K562 (cell line): ENCODE results near the gene TOR1AIP2. TPM values are rescaled to one million over a fixed set of nuclear protein-coding genes. Genes with fewer than 3 reads are reported as not detected.
A peak's percentile ranks its signal among the peaks of the same experiment; 100 is the strongest.

ENCODE experiments used
- ARID3A ChIP-seq: IDR thresholded peaks from 2 replicates; pipeline ENCODE4 v1.6.1; 2012; ENCODE audit warnings: low read depth, low read length, improper control_type of control experiment, borderline replicate concordance
- BRD4 ChIP-seq: fragments of 200-600 bp; sonication (generic); IDR thresholded peaks from 2 replicates; pipeline ENCODE4 v1.6.1; 2017; ENCODE audit warnings: inconsistent platforms
- CBX2 ChIP-seq: fragments of 200-600 bp; sonication (generic); IDR thresholded peaks from one replicate; pipeline ENCODE4 v1.6.1; 2012; ENCODE audit warnings: mild to moderate bottlenecking, low read length, inconsistent platforms; ENCODE audit not compliant: insufficient read depth, poor library complexity, severe bottlenecking
- ETS1 ChIP-seq: conservative IDR thresholded peaks from 2 replicates; pipeline ENCODE4 v1.6.1; 2011; ENCODE audit warnings: low read depth, mild to moderate bottlenecking, low read length; ENCODE audit not compliant: control insufficient read depth
- ETV5 ChIP-seq: sonication (generic); formaldehyde crosslinking; IDR thresholded peaks from 2 replicates; pipeline ENCODE4 v1.4.0; 2020; ENCODE audit warnings: low read depth, mild to moderate bottlenecking, missing genetic modification reagents
- FOS ChIP-seq: IDR thresholded peaks from 3 replicates; pipeline ENCODE4 v1.6.1; 2011; ENCODE audit not compliant: insufficient read length; ENCODE audit errors: extremely low read depth
- GATAD2B ChIP-seq: fragments of 450-650 bp; IDR thresholded peaks from 2 replicates; pipeline ENCODE4 v1.6.1; 2017; ENCODE audit warnings: mild to moderate bottlenecking, borderline replicate concordance
- HBP1 ChIP-seq: fragments of 450-650 bp; formaldehyde crosslinking; IDR thresholded peaks from 2 replicates; pipeline ENCODE4 v1.4.0; 2022; ENCODE audit warnings: missing genetic modification characterization
- NEUROD1 ChIP-seq: fragments of 150-350 bp; IDR thresholded peaks from 2 replicates; pipeline ENCODE4 v1.6.1; 2014; ENCODE audit warnings: borderline replicate concordance, low read length, low read depth; ENCODE audit not compliant: partially characterized antibody
- NR2C1 ChIP-seq, 2 experiments: fragments of 450-650 bp; IDR thresholded peaks; 2 replicates each; pipeline ENCODE4 v1.6.1; 2017; ENCODE audit warnings: mild to moderate bottlenecking in 2 of 2, antibody characterized with exemption in 1 of 2, inconsistent platforms in 1 of 2, missing compliant biosample characterization in 1 of 2, missing genetic modification characterization in 1 of 2
- PHF20 ChIP-seq: fragments of 450-650 bp; IDR thresholded peaks from 2 replicates; pipeline ENCODE4 v1.6.1; 2018; ENCODE audit not compliant: partially characterized antibody
- SMARCA5 ChIP-seq: fragments of 450-650 bp; IDR thresholded peaks from 2 replicates; pipeline ENCODE4 v1.6.1; 2016
- SNIP1 ChIP-seq: fragments of 450-650 bp; IDR thresholded peaks from 2 replicates; pipeline ENCODE4 v1.7.1; 2017; ENCODE audit warnings: low read depth, mild to moderate bottlenecking
- SP1 ChIP-seq: sonication (generic); formaldehyde crosslinking; IDR thresholded peaks from 2 replicates; pipeline ENCODE4 v1.8.1; 2022; ENCODE audit warnings: mild to moderate bottlenecking, missing genetic modification reagents
- TRIM28 ChIP-seq: fragments of 450-650 bp; IDR thresholded peaks from 2 replicates; pipeline ENCODE4 v1.6.1; 2017
- ZBTB1 ChIP-seq: sonication (generic); formaldehyde crosslinking; IDR thresholded peaks from 2 replicates; pipeline ENCODE4 v1.8.1; 2023; ENCODE audit warnings: missing genetic modification reagents, low read depth, mild to moderate bottlenecking, borderline replicate concordance
- ZNF133 ChIP-seq: fragments of 250-450 bp; sonication (Bioruptor Pico); IDR thresholded peaks from 2 replicates; pipeline ENCODE4 v1.4.0; 2020; ENCODE audit warnings: mild to moderate bottlenecking
- ZNF175 ChIP-seq: fragments of 200-800 bp; sonication (Bioruptor generic); IDR thresholded peaks from 2 replicates; pipeline ENCODE4 v1.6.1; 2016; ENCODE audit warnings: low read depth, mild to moderate bottlenecking, missing genetic modification characterization, missing compliant biosample characterization
- ZNF561 ChIP-seq: fragments of 450-650 bp; formaldehyde crosslinking; conservative IDR thresholded peaks from 2 replicates; pipeline ENCODE4 v1.4.0; 2020; ENCODE audit warnings: mild to moderate bottlenecking, moderate library complexity
- ZNF57 ChIP-seq: fragments of 450-650 bp; formaldehyde crosslinking; IDR thresholded peaks from 2 replicates; pipeline ENCODE4 v1.4.0; 2020; ENCODE audit warnings: mild to moderate bottlenecking, moderate library complexity
- ZNF830 ChIP-seq: fragments of 250-450 bp; sonication (Bioruptor Pico); IDR thresholded peaks from 2 replicates; pipeline ENCODE4 v1.5.0; 2021; ENCODE audit warnings: mild to moderate bottlenecking
- polyA plus RNA-seq, 8 experiments: library from polyadenylated mRNA; depleted of rRNA in 4 of 8; stranded (reverse) in 5 of 8; unstranded in 3 of 8; fragments of >200 nt; fragmentation: Nextera tagmentation in 2 of 8; fragmentation: Illumina TruSeq in 1 of 8; extraction: Ambion mirVana in 2 of 8; extraction: Trizol in 1 of 8; gene quantifications; 2 replicates each; pipeline versions ENCODE4 v1.2.1 to v1.2.3, GENCODE V29; 2011 to 2014; ENCODE audit warnings: inconsistent platforms in 1 of 8, missing spikeins in 1 of 8
- total RNA-seq, 7 experiments: library from RNA; depleted of rRNA in 6 of 7; stranded (reverse); fragments of >200 nt in 6 of 7; fragmentation: Illumina TruSeq in 2 of 7; extraction: Trizol in 2 of 7; gene quantifications; 2 replicates each; pipeline versions ENCODE4 v1.2.1 to v1.2.3, GENCODE V29; 2011 to 2021; ENCODE audit warnings: low replicate concordance in 1 of 7
- TF ChIP-seq, protein P1 (sequence below): fragments of 450-650 bp; formaldehyde crosslinking; IDR thresholded peaks from 2 replicates; pipeline ENCODE4 v1.4.0; 2020; ENCODE audit warnings: mild to moderate bottlenecking, moderate library complexity

TOR1AIP2 gene
- total and polyA plus RNA-seq, 9 of the 15 experiments (the other 6 are each of a cell fraction or from before 2014, with no cell fraction given) = 16.7 to 122 (median 41.4) TPM

- TF ChIP-seq NR2C1 (IDR thresholded peaks at IDR 0.05) (peak; percentile 87), NR2C1 (tag; IDR thresholded peaks at IDR 0.05) (peak; percentile 94), BRD4 (peak; percentile 97), SNIP1 (0 out of 2 replicates have a peak, but pooled peaks have one; percentile 23), FOS (peak; percentile 9), ARID3A (peak; percentile 79; the same call in 1 of the 2 replicates), ZNF175 (CRISPR knock-in tag) (peak; percentile 84), GATAD2B (peak; percentile 94), HBP1 (CRISPR knock-in tag) (peak; percentile 53; the same call in 1 of the 2 replicates), SP1 (CRISPR knock-in tag) (peak; percentile 97), ZNF561 (CRISPR knock-in tag) (no peak), ETV5 (CRISPR knock-in tag) (peak; percentile 93), SMARCA5 (peak; percentile 70; the same call in 1 of the 2 replicates), ZNF133 (CRISPR knock-in tag) (no peak), TRIM28 (peak; percentile 64; the same call in 1 of the 2 replicates), ZBTB1 (CRISPR knock-in tag) (peak; percentile 78), ZNF57 (CRISPR knock-in tag) (no peak), NEUROD1 (peak; percentile 95), ETS1 (peak; percentile 100), CBX2 (no peak), PHF20 (peak; percentile 91), ZNF830 (CRISPR knock-in tag) (peak; percentile 75; the same call in 1 of the 2 replicates)
- TF ChIP-seq, protein P1, sequence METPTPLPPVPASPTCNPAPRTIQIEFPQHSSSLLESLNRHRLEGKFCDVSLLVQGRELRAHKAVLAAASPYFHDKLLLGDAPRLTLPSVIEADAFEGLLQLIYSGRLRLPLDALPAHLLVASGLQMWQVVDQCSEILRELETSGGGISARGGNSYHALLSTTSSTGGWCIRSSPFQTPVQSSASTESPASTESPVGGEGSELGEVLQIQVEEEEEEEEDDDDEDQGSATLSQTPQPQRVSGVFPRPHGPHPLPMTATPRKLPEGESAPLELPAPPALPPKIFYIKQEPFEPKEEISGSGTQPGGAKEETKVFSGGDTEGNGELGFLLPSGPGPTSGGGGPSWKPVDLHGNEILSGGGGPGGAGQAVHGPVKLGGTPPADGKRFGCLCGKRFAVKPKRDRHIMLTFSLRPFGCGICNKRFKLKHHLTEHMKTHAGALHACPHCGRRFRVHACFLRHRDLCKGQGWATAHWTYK (CRISPR knock-in tag) = peak; percentile 31; the same call in 1 of the 2 replicates
These were observed 4.8 kb upstream of the TOR1AIP2 start, which contains the start of gene TOR1AIP1 (continued) for GRCh38 chr1:179882253-179883039.
